ENCODE measurements around the gene ZDHHC11B. TPM values are rescaled to one million over a fixed set of nuclear protein-coding genes. Genes with fewer than 3 reads are reported as not detected.

The ZDHHC11B gene
- total and polyA plus RNA-seq, 2 donors (not counting 1 experiment from before 2014, with no cell fraction given) = under 0.01 TPM; not detected in 1

- Histone ChIP-seq H3K4me1 (ENCODE audit: control insufficient read depth, extremely low read depth, insufficient read depth, low read length) (peaks cover 4% of the 10 kb centered on the region), H2AFZ (ENCODE audit: low read length) (peak overlapping the region; percentile 53), H3K9ac (ENCODE audit: insufficient read depth, low read length) (peak overlapping the region; percentile 17)
These were observed 112.8 kb downstream of the ZDHHC11B start for GRCh38 chr5:671459-672328.

GRCh38 chr5:670396-671270 is 113.9 kb downstream of the ZDHHC11B start:
- Histone ChIP-seq H2AFZ (ENCODE audit: low read length) (no peak overlapping the region), H3K4me2 (ENCODE audit: extremely low read depth, insufficient read depth, low read length) (no peak overlapping the region), H3K79me2 (ENCODE audit: control insufficient read depth, insufficient read depth, low read length) (no peaks in the 10 kb centered on the region), H3K27ac (ENCODE audit: insufficient read depth, low read length) (no peak overlapping the region), H3K27me3 (ENCODE audit: control insufficient read depth, insufficient read depth, low read length) (peaks cover 5% of the 10 kb centered on the region), H3K4me3 (replicated peaks in 1 of 4; ENCODE audit: control extremely low read depth in 1 of 4, insufficient read depth in 1 of 4, low read depth in 3 of 4, low read length in 4 of 4) (no peak overlapping the region), H3K9ac (ENCODE audit: insufficient read depth, low read length) (no peak overlapping the region), H4K20me1 (ENCODE audit: control insufficient read depth, extremely low read depth, insufficient read depth, low read length) (no peaks in the 10 kb centered on the region), H3K4me1 (ENCODE audit: control insufficient read depth, extremely low read depth, insufficient read depth, low read length) (peaks cover 4% of the 10 kb centered on the region), H3K36me3 (ENCODE audit: control insufficient read depth, insufficient read depth, low read length) (peaks cover 2% of the 10 kb centered on the region), H3K9me3 (ENCODE audit: control insufficient read depth, insufficient read depth, low read depth, low read length) (no peaks in the 10 kb centered on the region)
- TF ChIP-seq EZH2 (IDR thresholded peaks at IDR 0.05; ENCODE audit: low read length, missing control alignments) = no peak
- no peak for TF ChIP-seq CTCF (conservative IDR thresholded peaks at IDR 0.05 in 1 of 2, IDR thresholded peaks at IDR 0.05 in 1 of 2; ENCODE audit: low read depth in 1 of 2, low read length in 2 of 2)
- no peak for DNase-seq (ENCODE audit: low read depth in 2 of 2)

More at GRCh38 chr5:671459-672328, 112.8 kb downstream of the ZDHHC11B start:
- Histone ChIP-seq H3K9me3 (ENCODE audit: control insufficient read depth, insufficient read depth, low read depth, low read length) (no peaks in the 10 kb centered on the region), H3K27ac (ENCODE audit: insufficient read depth, low read length) (no peak overlapping the region), H4K20me1 (ENCODE audit: control insufficient read depth, extremely low read depth, insufficient read depth, low read length) (no peaks in the 10 kb centered on the region), H3K27me3 (ENCODE audit: control insufficient read depth, insufficient read depth, low read length) (peaks cover 5% of the 10 kb centered on the region), H3K4me3 (replicated peaks in 1 of 4; ENCODE audit: control extremely low read depth in 1 of 4, insufficient read depth in 1 of 4, low read depth in 3 of 4, low read length in 4 of 4) (peak overlapping the region in 1 of 4 experiments; percentile 25), H3K4me2 (ENCODE audit: extremely low read depth, insufficient read depth, low read length) (peak overlapping the region; percentile 78), H3K79me2 (ENCODE audit: control insufficient read depth, insufficient read depth, low read length) (no peaks in the 10 kb centered on the region), H3K36me3 (ENCODE audit: control insufficient read depth, insufficient read depth, low read length) (no peaks in the 10 kb centered on the region)
- peak; percentile 27 to 39 for DNase-seq (ENCODE audit: low read depth in 2 of 2)
- TF ChIP-seq CTCF (conservative IDR thresholded peaks at IDR 0.05 in 1 of 2, IDR thresholded peaks at IDR 0.05 in 1 of 2; ENCODE audit: low read depth in 1 of 2, low read length in 2 of 2) = peak; percentile 91 to 92
- TF ChIP-seq EZH2 (IDR thresholded peaks at IDR 0.05; ENCODE audit: low read length, missing control alignments) = no peak

GRCh38 chr5:669842-670395 is 114.6 kb downstream of the ZDHHC11B start:
- no peak overlapping the region for H3K9ac ChIP-seq (ENCODE audit: insufficient read depth, low read length)
- H3K27ac ChIP-seq (ENCODE audit: insufficient read depth, low read length) = no peak overlapping the region
- no peak overlapping the region for H3K4me3 ChIP-seq (replicated peaks in 1 of 4; ENCODE audit: control extremely low read depth in 1 of 4, insufficient read depth in 1 of 4, low read depth in 3 of 4, low read length in 4 of 4)
- peaks cover 2% of the 10 kb centered on the region for H3K36me3 ChIP-seq (ENCODE audit: control insufficient read depth, insufficient read depth, low read length)
- no peak overlapping the region for H3K4me2 ChIP-seq (ENCODE audit: extremely low read depth, insufficient read depth, low read length)
- no peak overlapping the region for H2AFZ ChIP-seq (ENCODE audit: low read length)
- TF ChIP-seq CTCF (conservative IDR thresholded peaks at IDR 0.05 in 1 of 2, IDR thresholded peaks at IDR 0.05 in 1 of 2; ENCODE audit: low read depth in 1 of 2, low read length in 2 of 2) = no peak
- H4K20me1 ChIP-seq (ENCODE audit: control insufficient read depth, extremely low read depth, insufficient read depth, low read length) = no peaks in the 10 kb centered on the region
- H3K9me3 ChIP-seq (ENCODE audit: control insufficient read depth, insufficient read depth, low read depth, low read length) = no peaks in the 10 kb centered on the region
- H3K27me3 ChIP-seq (ENCODE audit: control insufficient read depth, insufficient read depth, low read length) = peaks cover 5% of the 10 kb centered on the region
- DNase-seq (ENCODE audit: low read depth in 2 of 2) = no peak
- no peaks in the 10 kb centered on the region for H3K79me2 ChIP-seq (ENCODE audit: control insufficient read depth, insufficient read depth, low read length)
- peaks cover 4% of the 10 kb centered on the region for H3K4me1 ChIP-seq (ENCODE audit: control insufficient read depth, extremely low read depth, insufficient read depth, low read length)
